HepG2 (cell line): Measurements from ENCODE around the gene TRIM9. TPM values are rescaled to one million over a fixed set of nuclear protein-coding genes. Genes with fewer than 3 reads are reported as not detected.

Experiments used
- ATAC-seq: fragments of 200-7000 bp; cut with Tn5 transposase; 3 replicates; pipeline ENCODE4 v1.9.1; 2020; ENCODE audit warnings: mild to moderate bottlenecking, moderate library complexity
- BruUV-seq: library from RNA; stranded (reverse); fragments of 400-500 nt; replicated peaks from 2 replicates; lab custom pipeline; 2021; lab: Mats Ljungman, UMichigan
- CTCF ChIA-PET: fragments of 300-600 bp; formaldehyde crosslinking; extraction: SDS; loops from one replicate; lab custom pipeline; 2021; ENCODE audit warnings: low total read pairs, inconsistent platforms, low intra/inter-chr PET ratio; lab: Yijun Ruan, JAX
- POLR2A ChIA-PET: fragments of 350-600 bp; sonication (Branson Sonifier 250); formaldehyde crosslinking; loops from one replicate; lab custom pipeline; 2020; ENCODE audit warnings: antibody characterized with exemption, inconsistent platforms; lab: Yijun Ruan, JAX
- DNase-seq: peaks from one replicate; pipeline ENCODE4 v3.0.0-alpha.2; 2015; ENCODE audit warnings: low spot score
- FAIRE-seq: peaks from 3 replicates; lab custom pipeline; 2011; peaks lifted over from hg19 to GRCh38; lab: Jason Lieb, UNC
- H2AFZ ChIP-seq: one replicate; pipeline ENCODE4 v1.6.1; 2011; ENCODE audit warnings: low read length, inconsistent platforms
- H3K27ac ChIP-seq: fragments of 300-600 bp; 3 replicates; pipeline ENCODE4 v1.8.0; 2011; ENCODE audit warnings: mixed run types, mild to moderate bottlenecking, mixed read lengths, low read length, inconsistent platforms; ENCODE audit not compliant: insufficient read depth; ENCODE audit errors: extremely low read length
- H3K27me3 ChIP-seq, 2 experiments: fragments of 200-600 bp in 1 of 2; 2 replicates in 1 of 2; 3 replicates in 1 of 2; pipeline versions ENCODE4 v1.6.0 to v1.8.0; 2011; ENCODE audit warnings: low read length in 2 of 2, mild to moderate bottlenecking in 2 of 2, moderate library complexity in 2 of 2, inconsistent platforms in 1 of 2; ENCODE audit not compliant: insufficient read depth in 2 of 2, control insufficient read depth in 1 of 2
- H3K36me3 ChIP-seq, 2 experiments: fragments of 200-600 bp in 1 of 2; replicated peaks in 1 of 2; 2 replicates in 1 of 2; 3 replicates in 1 of 2; pipeline versions ENCODE4 v1.5.1 to v1.8.0; 2011; ENCODE audit warnings: low read length in 2 of 2, inconsistent platforms in 1 of 2; ENCODE audit not compliant: insufficient read depth in 2 of 2, control insufficient read depth in 1 of 2
- H3K4me1 ChIP-seq: 2 replicates; pipeline ENCODE4 v1.5.1; 2012; ENCODE audit warnings: low read length, inconsistent platforms; ENCODE audit not compliant: insufficient read depth
- H3K4me2 ChIP-seq: 2 replicates; pipeline ENCODE4 v1.6.0; 2011; ENCODE audit warnings: low read depth, low read length, inconsistent platforms
- H3K4me3 ChIP-seq, 3 experiments: fragments of 200-600 bp in 1 of 3; sonication (generic), shearing (Covaris generic) in 1 of 3; replicated peaks in 1 of 3; 2 replicates each; pipeline ENCODE4 v1.5.1; 2011 to 2016; ENCODE audit warnings: low read length in 3 of 3, inconsistent platforms in 2 of 3, low read depth in 2 of 3, mild to moderate bottlenecking in 2 of 3, control low read depth in 1 of 3, mixed read lengths in 1 of 3; ENCODE audit not compliant: insufficient read depth in 1 of 3
- H3K79me2 ChIP-seq: one replicate; pipeline ENCODE4 v1.6.1; 2011; ENCODE audit warnings: low read length, inconsistent platforms; ENCODE audit not compliant: insufficient read depth
- H3K9ac ChIP-seq: 2 replicates; pipeline ENCODE4 v1.6.0; 2011; ENCODE audit warnings: mild to moderate bottlenecking, low read depth, low read length, inconsistent platforms; ENCODE audit not compliant: insufficient read depth
- H3K9me3 ChIP-seq: 2 replicates; pipeline ENCODE4 v1.5.1; 2012; ENCODE audit warnings: mild to moderate bottlenecking, low read length
- H4K20me1 ChIP-seq: 2 replicates; pipeline ENCODE4 v1.6.0; 2011; ENCODE audit warnings: inconsistent platforms, mild to moderate bottlenecking, low read length, moderate library complexity; ENCODE audit not compliant: insufficient read depth
- ATF7 ChIP-seq, 2 experiments: fragments of 450-650 bp in 1 of 2; sonication (generic) in 1 of 2; formaldehyde crosslinking in 1 of 2; IDR thresholded peaks; 2 replicates each; pipeline versions ENCODE4 v1.4.0 to v1.6.1; 2016 to 2020; ENCODE audit warnings: antibody characterized with exemption in 1 of 2, mild to moderate bottlenecking in 1 of 2, missing genetic modification reagents in 1 of 2
- EP300 ChIP-seq, 3 experiments: sonication (generic) in 1 of 3; formaldehyde crosslinking in 1 of 3; IDR thresholded peaks; 2 replicates each; pipeline versions ENCODE4 v1.5.1 to v1.6.1; 2011 to 2020; ENCODE audit warnings: low read depth in 2 of 3, low read length in 2 of 3, borderline replicate concordance in 1 of 3, improper control_type of control experiment in 1 of 3, mild to moderate bottlenecking in 1 of 3, missing genetic modification reagents in 1 of 3, moderate library complexity in 1 of 3
- SSRP1 ChIP-seq: IDR thresholded peaks from 2 replicates; pipeline ENCODE4 v1.6.1; 2016; ENCODE audit warnings: control low read depth
- SUZ12 ChIP-seq: fragments of 150-350 bp; IDR thresholded peaks from 2 replicates; pipeline ENCODE4 v1.6.1; 2014; ENCODE audit warnings: low read depth, low read length
- ZFP1 ChIP-seq: IDR thresholded peaks from 2 replicates; pipeline ENCODE4 v1.6.1; 2016
- ZNF34 ChIP-seq: sonication (generic); formaldehyde crosslinking; IDR thresholded peaks from 2 replicates; pipeline ENCODE4 v1.4.0; 2020; ENCODE audit warnings: mild to moderate bottlenecking, missing genetic modification reagents, borderline replicate concordance
- ZNF589 ChIP-seq: sonication (generic); formaldehyde crosslinking; conservative IDR thresholded peaks from 2 replicates; pipeline ENCODE4 v1.8.0; 2022; ENCODE audit warnings: mild to moderate bottlenecking, moderate library complexity, missing genetic modification reagents
- WGBS: methylation state at CpG from one replicate; pipeline ENCODE4 v1.1.6; 2017; ENCODE audit warnings: low lambda C conversion rate; 5-methylcytosine and 5-hydroxymethylcytosine counted together
- in situ Hi-C: cut with HindIII; loops from 2 replicates; pipeline ENCODE4 v1.10.0; 2017; ENCODE audit warnings: low pct_unique_long_range_greater_than_20kb; ENCODE audit not compliant: extremely low pct_ligation_motif_present
- intact Hi-C: fragments of 100-400 bp; cut with micrococcal nuclease; formaldehyde crosslinking; loops from one replicate; pipeline ENCODE4 v1.10.0; 2022; ENCODE audit not compliant: unreplicated experiment
- polyA plus RNA-seq, 8 experiments: library from polyadenylated mRNA; depleted of rRNA in 3 of 8; stranded (reverse) in 7 of 8; unstranded in 1 of 8; fragments of >200 nt; fragmentation: Illumina TruSeq in 4 of 8; extraction: Trizol in 4 of 8; gene quantifications; 2 replicates each; pipeline versions ENCODE4 v1.2.1 to v1.2.3, GENCODE V29; 2011 to 2016; ENCODE audit warnings: low read depth in 4 of 8, missing spikeins in 1 of 8, mixed read lengths in 1 of 8; ENCODE audit not compliant: insufficient read depth in 1 of 8
- total RNA-seq, 5 experiments: library from RNA; depleted of rRNA; stranded (reverse); fragments of >200 nt; fragmentation: Illumina TruSeq; extraction: Trizol; gene quantifications; 2 replicates each; pipeline ENCODE4 v1.2.3, GENCODE V29; 2016; ENCODE audit warnings: low read depth in 1 of 5
- TF ChIP-seq, protein P1 (sequence below): sonication (generic); formaldehyde crosslinking; conservative IDR thresholded peaks from 2 replicates; pipeline ENCODE4 v1.4.0; 2020; ENCODE audit warnings: missing genetic modification reagents

TRIM9 gene
- total and polyA plus RNA-seq, 2 of the 13 experiments (the other 11 are each of a cell fraction or from before 2014, with no cell fraction given) = 0.04 to 0.07 TPM

DNA sequence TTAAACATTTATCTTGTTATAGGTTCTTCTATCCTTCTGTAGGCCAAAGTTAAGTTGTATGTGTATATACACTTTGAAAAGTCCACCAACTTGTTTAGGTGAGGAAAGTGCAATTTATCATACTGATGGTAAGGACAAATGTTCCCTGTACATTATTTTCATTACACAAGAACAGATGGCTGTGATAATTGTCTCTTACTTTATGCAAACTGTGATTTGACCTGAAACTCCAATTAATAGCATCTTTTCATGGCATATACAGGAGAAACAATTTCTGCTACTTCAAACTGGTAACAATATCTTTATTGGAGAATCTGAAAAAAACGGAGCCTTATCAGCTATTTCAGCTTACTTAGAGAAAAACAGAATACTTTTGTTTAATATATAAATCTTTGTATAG, 5.6 kb downstream of the TRIM9 start:
- TF ChIP-seq ZFP1 (no peak), EP300 (IDR thresholded peaks at IDR 0.05; ENCODE audit: low read depth in 2 of 2, low read length in 2 of 2) (no peak), EP300 (CRISPR knock-in tag; IDR thresholded peaks at IDR 0.05; ENCODE audit: borderline replicate concordance) (no peak), SSRP1 (no peak), ZNF589 (CRISPR knock-in tag) (no peak), SUZ12 (no peak)
- TF ChIP-seq, protein P1, sequence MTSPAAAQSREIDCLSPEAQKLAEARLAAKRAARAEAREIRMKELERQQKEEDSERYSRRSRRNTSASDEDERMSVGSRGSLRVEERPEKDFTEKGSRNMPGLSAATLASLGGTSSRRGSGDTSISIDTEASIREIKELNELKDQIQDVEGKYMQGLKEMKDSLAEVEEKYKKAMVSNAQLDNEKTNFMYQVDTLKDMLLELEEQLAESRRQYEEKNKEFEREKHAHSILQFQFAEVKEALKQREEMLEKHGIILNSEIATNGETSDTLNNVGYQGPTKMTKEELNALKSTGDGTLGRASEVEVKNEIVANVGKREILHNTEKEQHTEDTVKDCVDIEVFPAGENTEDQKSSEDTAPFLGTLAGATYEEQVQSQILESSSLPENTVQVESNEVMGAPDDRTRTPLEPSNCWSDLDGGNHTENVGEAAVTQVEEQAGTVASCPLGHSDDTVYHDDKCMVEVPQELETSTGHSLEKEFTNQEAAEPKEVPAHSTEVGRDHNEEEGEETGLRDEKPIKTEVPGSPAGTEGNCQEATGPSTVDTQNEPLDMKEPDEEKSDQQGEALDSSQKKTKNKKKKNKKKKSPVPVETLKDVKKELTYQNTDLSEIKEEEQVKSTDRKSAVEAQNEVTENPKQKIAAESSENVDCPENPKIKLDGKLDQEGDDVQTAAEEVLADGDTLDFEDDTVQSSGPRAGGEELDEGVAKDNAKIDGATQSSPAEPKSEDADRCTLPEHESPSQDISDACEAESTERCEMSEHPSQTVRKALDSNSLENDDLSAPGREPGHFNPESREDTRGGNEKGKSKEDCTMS (CRISPR knock-in tag) = no peak
- TF ChIP-seq, all 625 proteins: peak for 0
- intact Hi-C loops = no loop called here
- H3K4me1 ChIP-seq = no peaks in the 10 kb centered on the region
- BruUV-seq = no TSS peak
- POLR2A ChIA-PET = no interaction called here
- H3K79me2 ChIP-seq = no peaks in the 10 kb centered on the region
- no peaks in the 10 kb centered on the region for H3K36me3 ChIP-seq
- no peak for ATAC-seq
- no peak overlapping the region for H3K4me2 ChIP-seq
- no peak overlapping the region for H3K4me3 ChIP-seq
- in situ Hi-C loops = no loop called here
- CTCF ChIA-PET = no interaction called here
- no peak overlapping the region for H3K27ac ChIP-seq
- H3K27me3 ChIP-seq = peaks cover 0 to 3% of the 10 kb centered on the region in 2 experiments; a peak in 1 of 5 replicates
- 0% methylated on average over 1 of the region's 1 CpG for WGBS
- H4K20me1 ChIP-seq = no peaks in the 10 kb centered on the region
- DNase-seq = no peak
- no peak for FAIRE-seq
- no peaks in the 10 kb centered on the region for H3K9me3 ChIP-seq
- no peak overlapping the region for H2AFZ ChIP-seq
- no peak overlapping the region for H3K9ac ChIP-seq

DNA sequence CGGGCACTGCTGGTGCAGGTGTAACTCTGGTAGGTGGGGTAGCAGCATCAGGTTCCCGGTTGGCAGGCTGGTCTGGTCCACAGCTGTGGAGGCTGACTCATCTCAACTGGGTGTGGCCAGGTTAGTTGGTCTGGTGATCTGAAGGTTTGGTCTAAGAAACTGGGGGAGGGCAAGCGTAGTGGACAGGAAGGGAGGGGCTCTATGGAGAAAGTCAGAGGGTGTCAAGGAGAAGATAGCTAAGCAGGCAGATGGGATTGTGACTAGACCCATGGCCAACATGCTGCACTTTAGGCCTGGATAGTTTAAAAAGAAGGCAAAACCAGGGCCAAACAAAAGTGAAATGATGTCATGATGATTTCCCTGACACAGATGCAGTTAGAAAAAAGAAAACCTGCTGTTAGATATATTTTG, 7.9 kb downstream of the TRIM9 start:
- H3K9ac ChIP-seq = no peak overlapping the region
- ChIA-PET POLR2A (no interaction called here), CTCF (no interaction called here)
- H3K9me3 ChIP-seq = no peaks in the 10 kb centered on the region
- ATAC-seq (no peak), FAIRE-seq (no peak), DNase-seq (no peak)
- H4K20me1 ChIP-seq = no peaks in the 10 kb centered on the region
- in situ Hi-C loops (no loop called here), intact Hi-C loops (no loop called here)
- H3K27ac ChIP-seq = no peak overlapping the region
- H3K4me2 ChIP-seq = no peak overlapping the region
- no TSS peak for BruUV-seq
- H3K36me3 ChIP-seq = no peaks in the 10 kb centered on the region
- H3K79me2 ChIP-seq = no peaks in the 10 kb centered on the region
- H3K4me3 ChIP-seq = no peak overlapping the region
- H3K4me1 ChIP-seq = no peaks in the 10 kb centered on the region
- H3K27me3 ChIP-seq = peaks cover 0 to 3% of the 10 kb centered on the region in 2 experiments; a peak in 1 of 5 replicates
- TF ChIP-seq ZNF34 (CRISPR knock-in tag) (no peak), ATF7 (IDR thresholded peaks at IDR 0.05) (peak; percentile 22; the same call in 1 of the 2 replicates), ATF7 (CRISPR knock-in tag; IDR thresholded peaks at IDR 0.05) (no peak)
- H2AFZ ChIP-seq = no peak overlapping the region
- 38% methylated on average over 3 of the region's 3 CpGs for WGBS
